22Rv1 (cell line): Measurements from ENCODE around the gene SLC1A2.

Experiments used
- H3K27ac ChIP-seq: fragments of 450-650 bp; 2 replicates; pipeline ENCODE4 v1.5.1; 2017
- ZFX ChIP-seq: fragments of 450-650 bp; IDR thresholded peaks from 2 replicates; pipeline ENCODE4 v1.6.1; 2017; ENCODE audit warnings: antibody characterized with exemption, borderline replicate concordance
- TF ChIP-seq, protein P1 (sequence below): fragments of 450-650 bp; IDR thresholded peaks from 2 replicates; pipeline ENCODE4 v1.5.1; 2017; ENCODE audit warnings: mild to moderate bottlenecking

Gene SLC1A2

DNA sequence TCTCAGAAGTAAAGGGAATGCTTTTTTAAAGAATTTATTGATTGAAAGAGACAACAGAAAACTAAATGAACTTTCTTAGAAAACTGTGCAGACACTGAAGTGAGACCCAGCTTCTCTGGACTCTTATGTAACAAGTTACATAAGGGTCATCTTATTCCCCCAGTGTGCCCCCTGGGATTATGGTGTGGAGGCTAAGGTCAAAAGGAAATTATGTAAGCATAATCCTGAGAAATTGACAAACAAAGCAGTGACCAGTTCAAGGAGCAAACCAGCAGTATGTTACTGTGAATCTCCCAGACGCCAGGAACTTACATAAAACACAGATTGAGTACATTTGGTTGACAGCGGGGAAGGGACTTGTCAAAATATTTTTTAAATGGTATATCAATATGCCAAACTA, 78.6 kb downstream of the SLC1A2 start:
- H3K27ac ChIP-seq = no peak overlapping the region
- TF ChIP-seq, protein P1, sequence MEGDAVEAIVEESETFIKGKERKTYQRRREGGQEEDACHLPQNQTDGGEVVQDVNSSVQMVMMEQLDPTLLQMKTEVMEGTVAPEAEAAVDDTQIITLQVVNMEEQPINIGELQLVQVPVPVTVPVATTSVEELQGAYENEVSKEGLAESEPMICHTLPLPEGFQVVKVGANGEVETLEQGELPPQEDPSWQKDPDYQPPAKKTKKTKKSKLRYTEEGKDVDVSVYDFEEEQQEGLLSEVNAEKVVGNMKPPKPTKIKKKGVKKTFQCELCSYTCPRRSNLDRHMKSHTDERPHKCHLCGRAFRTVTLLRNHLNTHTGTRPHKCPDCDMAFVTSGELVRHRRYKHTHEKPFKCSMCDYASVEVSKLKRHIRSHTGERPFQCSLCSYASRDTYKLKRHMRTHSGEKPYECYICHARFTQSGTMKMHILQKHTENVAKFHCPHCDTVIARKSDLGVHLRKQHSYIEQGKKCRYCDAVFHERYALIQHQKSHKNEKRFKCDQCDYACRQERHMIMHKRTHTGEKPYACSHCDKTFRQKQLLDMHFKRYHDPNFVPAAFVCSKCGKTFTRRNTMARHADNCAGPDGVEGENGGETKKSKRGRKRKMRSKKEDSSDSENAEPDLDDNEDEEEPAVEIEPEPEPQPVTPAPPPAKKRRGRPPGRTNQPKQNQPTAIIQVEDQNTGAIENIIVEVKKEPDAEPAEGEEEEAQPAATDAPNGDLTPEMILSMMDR = no peak
- no peak for TF ChIP-seq ZFX

DNA sequence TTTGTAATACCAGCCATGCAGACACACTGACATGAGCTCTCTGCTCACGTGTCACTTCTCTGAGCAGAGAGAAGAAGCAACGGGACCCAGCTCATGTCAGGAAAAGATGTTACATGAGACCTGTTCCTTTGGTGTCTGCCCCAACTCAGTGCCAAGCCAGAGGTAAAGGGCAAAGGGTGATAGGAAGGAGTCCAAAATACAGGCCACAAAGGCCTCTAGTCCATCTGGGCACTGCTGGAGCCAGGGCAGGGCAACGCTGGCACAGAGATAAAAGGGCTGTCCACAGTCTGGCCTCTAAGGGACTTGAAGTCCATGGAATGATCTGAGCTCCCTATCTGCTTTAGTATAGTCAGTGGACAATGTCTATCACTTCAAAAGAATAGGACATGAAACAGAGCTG, 79.3 kb downstream of the SLC1A2 start:
- TF ChIP-seq, protein P1 = no peak
- no peak for TF ChIP-seq ZFX
- H3K27ac ChIP-seq = no peak overlapping the region

DNA sequence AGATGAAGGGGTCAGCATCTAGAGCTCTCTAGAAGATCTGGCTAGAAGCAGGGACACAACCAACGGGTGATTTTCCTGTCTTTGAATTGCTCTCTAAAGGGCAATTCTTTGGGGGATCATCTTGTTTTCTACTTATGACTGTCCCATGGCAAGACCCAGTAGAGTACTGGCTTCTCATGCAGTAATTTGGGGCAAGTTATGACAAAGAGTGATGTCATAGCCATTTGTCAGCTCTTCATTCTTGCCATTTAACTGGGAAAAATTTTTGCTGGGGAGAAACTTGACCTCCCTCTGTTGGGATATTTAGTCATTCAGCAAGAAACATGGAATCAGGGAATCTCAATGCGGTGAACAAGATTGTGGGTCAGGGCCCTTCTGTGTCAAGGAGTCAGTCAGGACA, 80.4 kb downstream of the SLC1A2 start:
- no peak overlapping the region for H3K27ac ChIP-seq
- no peak for TF ChIP-seq ZFX
- TF ChIP-seq, protein P1 = no peak

DNA sequence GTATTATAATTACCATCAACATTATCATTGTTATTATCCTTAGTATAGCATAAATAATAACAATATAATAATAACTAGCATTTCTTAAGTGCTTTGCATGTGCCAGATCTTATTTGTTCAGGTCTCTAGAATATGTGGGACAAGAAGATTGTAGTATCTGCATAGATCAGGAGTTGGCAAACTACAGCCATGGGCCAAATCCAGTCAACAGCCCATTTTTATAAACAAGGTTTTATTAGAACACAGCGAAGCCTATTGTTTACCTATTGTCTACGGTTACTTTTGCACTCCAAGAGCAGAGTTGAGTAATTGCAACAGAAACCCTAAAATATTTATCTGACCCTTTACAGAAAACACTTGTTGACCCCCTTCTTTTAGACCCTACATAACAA, 81.4 kb downstream of the SLC1A2 start:
- peak overlapping the region; percentile 40 for H3K27ac ChIP-seq

DNA sequence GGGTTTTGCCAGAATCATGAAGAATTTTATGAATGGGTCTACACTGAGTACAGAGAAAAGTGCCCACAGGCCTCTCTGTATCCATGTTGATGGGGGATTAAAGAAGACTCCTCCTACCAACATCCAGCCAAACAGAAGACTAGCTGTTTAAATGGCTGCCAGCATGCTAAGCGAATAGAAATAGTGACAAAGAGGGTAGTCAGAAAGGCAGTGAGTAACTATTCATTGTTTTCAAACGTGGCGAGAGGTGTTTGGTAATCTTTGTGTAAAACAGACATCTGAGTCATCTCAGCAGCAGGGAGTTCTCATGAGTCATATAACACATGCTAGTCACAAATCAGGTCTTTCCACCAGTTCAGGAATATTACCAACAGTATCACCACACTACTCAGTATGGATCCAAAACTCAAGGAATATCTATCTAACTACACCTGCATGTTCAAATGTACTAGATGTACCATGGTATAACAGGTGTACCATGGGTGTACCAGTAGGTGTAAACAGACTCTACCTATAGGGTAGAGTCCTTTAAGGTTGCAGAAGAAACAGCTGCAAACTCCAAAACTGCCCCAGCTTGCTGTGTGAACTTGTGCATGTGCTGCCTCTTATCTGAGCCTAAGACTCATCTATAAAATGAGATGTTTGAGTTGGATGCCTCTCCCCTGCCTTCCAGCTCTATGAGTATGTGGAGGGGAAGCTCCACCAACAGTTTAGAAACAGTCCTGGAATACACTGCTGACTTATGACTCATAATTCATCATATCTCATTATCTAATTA, 82.0 kb downstream of the SLC1A2 start:
- TF ChIP-seq, protein P1 = no peak
- no peak for TF ChIP-seq ZFX
- peak overlapping the region; percentile 40 for H3K27ac ChIP-seq

More for the DNA sequence above, 81.4 kb downstream of the SLC1A2 start:
- TF ChIP-seq ZFX = no peak
- TF ChIP-seq, protein P1 = no peak

DNA sequence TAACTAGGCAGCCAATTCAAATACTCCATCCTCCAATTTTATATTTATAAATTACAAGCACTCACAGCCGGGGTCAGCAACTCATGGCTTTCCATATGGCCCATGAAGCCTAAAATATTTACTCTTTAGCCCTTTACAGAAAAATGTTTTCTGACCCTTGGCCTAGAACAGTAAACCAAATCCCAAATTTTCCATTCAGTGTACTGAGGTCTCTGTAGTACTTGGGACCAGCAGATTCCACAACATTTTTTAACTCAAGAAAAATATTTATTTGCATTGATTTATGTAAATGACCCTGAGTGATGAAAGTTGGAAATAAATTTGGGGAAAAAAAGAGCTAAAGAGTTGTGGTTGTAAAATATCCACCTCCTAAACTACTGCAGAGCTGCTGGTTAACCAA, 82.6 kb downstream of the SLC1A2 start:
- TF ChIP-seq, protein P1 = no peak
- TF ChIP-seq ZFX = no peak
- H3K27ac ChIP-seq = peak overlapping the region; percentile 40; the same call in 1 of the 2 replicates

DNA sequence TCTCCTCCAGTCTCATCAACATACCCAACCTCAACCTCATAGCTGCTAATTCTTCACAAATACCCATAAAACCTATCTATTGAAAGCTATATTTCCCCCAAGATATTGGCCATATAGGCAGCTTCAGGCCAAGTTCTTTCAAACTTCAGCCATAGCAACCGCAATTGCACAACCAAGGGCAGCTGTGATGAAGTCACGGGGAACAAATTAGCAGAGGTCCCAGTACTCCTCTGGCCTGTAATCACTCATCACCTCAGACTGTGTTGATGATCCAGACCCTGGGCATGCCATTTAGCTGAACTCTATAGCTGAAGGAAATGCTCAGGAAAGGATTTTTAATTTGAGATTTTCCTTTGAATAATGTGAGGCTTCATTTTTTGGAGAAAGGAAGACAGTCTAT, 84.1 kb downstream of the SLC1A2 start:
- TF ChIP-seq, protein P1 = no peak
- no peak for TF ChIP-seq ZFX
- H3K27ac ChIP-seq = no peak overlapping the region
